T47D (cell line): ENCODE results near the gene SPATA31D4.
"Not testable (repeated sequence)": the region's sequence is repeated elsewhere in the genome, so short reads cannot be mapped to it uniquely, and the experiment has no call there.

ENCODE experiments used
- DNase-seq, 2 experiments: peaks; one replicate each; pipeline versions ENCODE4 v3.0.0 to v3.0.0-alpha.2; 2011 to 2012; ENCODE audit warnings: low read depth in 1 of 2, low spot score in 1 of 2
- JUND ChIP-seq: IDR thresholded peaks from 2 replicates; pipeline ENCODE4 v1.6.1; 2012; ENCODE audit warnings: low read depth
- in situ Hi-C: cut with HindIII; loops from 2 replicates; pipeline ENCODE4 v1.10.0; 2016; ENCODE audit warnings: low sequenced_read_pairs, low pct_unique_long_range_greater_than_20kb

The SPATA31D4 gene

GRCh38 chr9:81928305-81928704 is at the start of gene SPATA31D4:
TSS of gene SPATA31D4 (plus strand) at chr9:81928428. CDS start at chr9:81928514, 86 bp downstream.
- in situ Hi-C loops, DNase-seq: not testable (repeated sequence)

GRCh38 chr9:81878530-81878929 is 49.7 kb upstream of the SPATA31D4 start:
- in situ Hi-C loops: no loop called here
- no peak for DNase-seq

GRCh38 chr9:81879501-81879916 is 48.7 kb upstream of the SPATA31D4 start:
- in situ Hi-C loops: no loop called here
- DNase-seq: no peak
- TF ChIP-seq JUND: no peak

More at GRCh38 chr9:81878530-81878929, 49.7 kb upstream of the SPATA31D4 start:
- TF ChIP-seq JUND: no peak

- DNase-seq: no peak
- in situ Hi-C loops: no loop called here
- no peak for TF ChIP-seq JUND
These were observed 42.6 kb upstream of the SPATA31D4 start for GRCh38 chr9:81885602-81886001.

DNA sequence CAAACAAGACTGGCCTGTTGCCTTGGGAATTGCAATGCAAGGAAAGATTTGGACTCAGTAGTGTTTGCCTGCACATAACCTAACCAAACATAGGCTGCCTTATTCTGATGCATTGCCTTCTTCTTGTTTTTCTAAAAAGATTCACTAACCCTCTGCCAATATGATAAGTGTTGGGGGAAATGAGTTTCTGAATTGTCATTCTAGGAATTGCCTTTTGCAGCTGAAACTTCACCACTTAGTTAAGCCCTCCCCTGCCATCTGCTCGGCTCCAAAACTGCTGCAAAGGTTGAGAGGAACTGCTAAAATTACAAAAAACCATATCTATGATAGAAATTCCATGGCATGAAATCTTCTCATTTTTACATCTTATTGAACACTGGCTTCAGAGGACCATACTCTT is 41.6 kb upstream of the SPATA31D4 start:
- TF ChIP-seq JUND: no peak
- in situ Hi-C loops: no loop called here
- no peak for DNase-seq

DNA sequence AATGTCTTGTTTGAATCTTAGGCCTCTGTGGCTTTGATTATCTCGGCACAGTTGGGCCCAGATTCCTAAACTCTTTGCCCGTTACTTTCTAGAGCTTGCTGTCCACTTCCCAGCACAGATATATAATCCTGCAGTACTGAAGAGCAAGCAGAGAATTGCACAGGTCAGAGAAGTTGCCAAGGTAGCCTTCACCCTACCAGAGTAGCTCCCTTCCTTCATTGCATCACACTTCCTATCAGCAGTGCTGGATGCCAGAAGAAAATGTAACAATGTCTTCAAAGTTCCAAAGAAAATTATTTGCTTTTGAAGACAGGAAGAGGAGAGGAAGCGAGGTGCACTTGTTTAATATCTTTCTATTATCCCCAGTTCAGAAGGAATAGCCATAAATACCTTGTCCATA is 38.1 kb upstream of the SPATA31D4 start:
- TF ChIP-seq JUND: no peak
- DNase-seq: no peak
- in situ Hi-C loops: no loop called here

- no peak for DNase-seq
- TF ChIP-seq JUND: no peak
- in situ Hi-C loops: no loop called here
These were observed 35.8 kb upstream of the SPATA31D4 start for GRCh38 chr9:81892440-81892839.

DNA sequence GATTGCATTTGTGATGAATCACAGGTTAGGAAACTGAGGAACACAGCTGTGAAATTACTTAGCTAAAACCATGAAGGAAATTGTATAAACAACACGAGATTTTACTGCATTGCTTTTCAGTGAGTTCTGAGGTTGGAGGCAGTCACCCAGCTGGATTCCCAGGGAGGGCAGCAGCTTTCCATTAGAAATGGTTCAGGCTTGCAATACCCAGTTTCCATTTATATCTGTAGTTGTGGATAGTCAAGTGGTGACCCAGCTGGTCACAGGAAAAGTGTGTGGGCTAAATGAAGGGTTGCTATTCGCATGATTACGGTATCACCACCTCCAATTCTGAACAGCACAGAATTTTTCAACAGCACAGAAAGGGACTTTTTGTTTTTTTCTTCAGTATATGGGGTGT is 34.3 kb upstream of the SPATA31D4 start:
- no peak for TF ChIP-seq JUND
- no peak for DNase-seq
- in situ Hi-C loops: no loop called here

GRCh38 chr9:81894891-81895290 is 33.3 kb upstream of the SPATA31D4 start:
- no peak for DNase-seq
- in situ Hi-C loops: no loop called here
- no peak for TF ChIP-seq JUND

- no peak for TF ChIP-seq JUND
- in situ Hi-C loops: no loop called here
- DNase-seq: no peak
These were observed 32.2 kb upstream of the SPATA31D4 start for GRCh38 chr9:81896070-81896469.

DNA sequence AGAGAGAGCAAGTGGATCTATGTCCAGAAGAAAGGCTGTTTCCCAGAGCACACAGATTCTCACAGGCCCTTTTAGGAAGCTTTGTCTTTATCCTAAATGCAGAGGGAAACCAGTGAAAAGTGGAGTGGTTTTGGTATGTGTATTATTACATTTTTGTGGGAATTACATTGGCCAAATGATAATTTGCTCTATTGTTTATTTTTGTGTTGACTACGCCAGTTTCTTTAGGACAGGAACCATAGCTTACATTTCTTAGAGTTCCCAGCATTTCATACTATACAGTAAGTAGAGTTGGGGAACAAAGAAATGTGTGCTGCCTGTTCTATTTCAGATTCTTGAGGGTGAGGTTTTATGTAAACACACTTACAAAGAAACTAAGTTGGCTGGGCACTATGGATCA is 29.4 kb upstream of the SPATA31D4 start:
- in situ Hi-C loops: no loop called here
- no peak for DNase-seq
- TF ChIP-seq JUND: no peak

DNA sequence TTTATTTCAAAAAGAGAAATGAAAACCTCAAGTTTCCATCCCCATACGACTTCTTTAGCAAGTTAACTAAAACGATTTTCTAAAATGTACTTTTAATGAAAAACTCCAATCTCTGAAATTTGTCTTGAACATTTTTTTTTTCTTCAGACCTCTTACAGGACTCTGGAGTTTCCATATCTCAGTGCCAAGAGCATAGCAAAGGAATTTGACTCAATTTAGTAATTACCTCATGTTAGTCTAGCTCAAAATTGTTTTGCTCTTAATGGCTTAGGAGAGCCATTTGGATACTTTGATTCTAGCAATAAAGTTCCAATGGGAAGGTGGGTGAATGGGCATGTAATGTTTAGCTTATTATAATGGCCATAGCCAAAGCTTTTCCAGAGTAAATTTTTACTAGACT is 26.0 kb upstream of the SPATA31D4 start:
- no peak for TF ChIP-seq JUND
- no peak for DNase-seq
- in situ Hi-C loops: no loop called here

GRCh38 chr9:81902626-81903025 is 25.6 kb upstream of the SPATA31D4 start:
- no peak for DNase-seq
- in situ Hi-C loops: no loop called here
- no peak for TF ChIP-seq JUND

DNA sequence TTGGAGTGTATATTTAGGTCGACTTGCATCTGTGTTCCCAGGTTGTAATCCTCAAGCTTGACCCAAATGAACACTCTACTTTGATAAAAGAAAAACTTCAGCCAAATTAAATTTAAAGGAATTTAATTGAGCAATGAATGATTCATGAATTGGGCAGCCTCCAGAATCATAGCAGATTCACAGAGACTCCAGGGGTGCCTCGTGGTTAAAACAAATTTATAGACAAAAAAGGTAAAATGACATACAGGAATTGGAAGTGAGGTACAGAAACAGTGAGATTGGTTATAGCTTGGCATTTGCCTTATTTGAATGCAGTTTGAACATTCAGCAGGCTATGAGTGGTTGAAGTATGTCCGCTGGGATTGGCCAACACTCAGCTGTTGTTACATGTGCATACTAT is 21.6 kb upstream of the SPATA31D4 start:
- in situ Hi-C loops: no loop called here
- no peak for TF ChIP-seq JUND
- DNase-seq: no peak
